Aorta (tissue), 5 donors: Measurements from ENCODE around the gene P2RX5. TPM values are rescaled to one million over a fixed set of nuclear protein-coding genes. Genes with fewer than 3 reads are reported as not detected.

Experiments used
- ATAC-seq: fragments of 200-7000 bp; cut with Tn5 transposase; one replicate; pipeline ENCODE4 v1.9.1; 2022; ENCODE audit warnings: moderate library complexity; ENCODE audit not compliant: low FRiP score
- DNase-seq, 2 donors: peaks; one replicate each; pipeline ENCODE4 v3.0.0-alpha.2; 2020
- H3K27ac ChIP-seq, 2 donors: one replicate each; pipeline ENCODE4 v1.5.1; 2013; ENCODE audit warnings: low read length in 2 of 2, mild to moderate bottlenecking in 2 of 2, moderate library complexity in 2 of 2, control low read depth in 1 of 2, inconsistent platforms in 1 of 2, low read depth in 1 of 2
- H3K27me3 ChIP-seq, 2 donors: one replicate each; pipeline ENCODE4 v1.6.1; 2013; ENCODE audit warnings: control low read depth in 1 of 2, low read length in 1 of 2, mild to moderate bottlenecking in 1 of 2, moderate library complexity in 1 of 2; ENCODE audit not compliant: insufficient read depth in 2 of 2, control insufficient read depth in 1 of 2
- H3K36me3 ChIP-seq, 2 donors: one replicate each; pipeline ENCODE4 v1.6.1; 2013; ENCODE audit warnings: control low read depth in 1 of 2, low read length in 1 of 2, mild to moderate bottlenecking in 1 of 2; ENCODE audit not compliant: insufficient read depth in 2 of 2, control insufficient read depth in 1 of 2
- H3K4me1 ChIP-seq, 2 donors: one replicate each; pipeline ENCODE4 v1.6.1; 2013; ENCODE audit warnings: low read length in 2 of 2, control low read depth in 1 of 2, mild to moderate bottlenecking in 1 of 2, moderate library complexity in 1 of 2; ENCODE audit not compliant: insufficient read depth in 2 of 2, control insufficient read depth in 1 of 2
- H3K4me3 ChIP-seq, 2 donors: one replicate each; pipeline ENCODE4 v1.5.1; 2013; ENCODE audit warnings: low read length in 2 of 2, control low read depth in 1 of 2, mild to moderate bottlenecking in 1 of 2
- H3K9me3 ChIP-seq: one replicate; pipeline ENCODE4 v1.6.1; 2013; ENCODE audit warnings: mild to moderate bottlenecking, low read length; ENCODE audit not compliant: control insufficient read depth
- WGBS, 2 donors: extraction: QIAGEN DNeasy Blood & Tissue Kit; methylation state at CpG; one replicate each; pipeline ENCODE4 v1.1.7; 2013; 5-methylcytosine and 5-hydroxymethylcytosine counted together
- intact Hi-C, 2 donors: fragments of 100-400 bp; cut with DNase I; formaldehyde crosslinking; loops; one replicate each; pipeline versions ENCODE4 v1.14.2 to v1.15.0; 2022
- polyA plus RNA-seq, 2 donors: library from polyadenylated mRNA; stranded (reverse); fragments of 200-250 nt; gene quantifications; one replicate each; pipeline ENCODE4 v1.2.3, GENCODE V29; 2013
- total RNA-seq, 2 donors: library from RNA; stranded (reverse); fragmentation: NEBNext Ultra II Directional; extraction: Animal tissue kit (Norgen Biotek cat#: 25700); gene quantifications; one replicate each; pipeline ENCODE4 v1.2.1, GENCODE V29; 2021
- donor health status: healthy with polysubstance abuse.
- donor health status: Bipolar disorder and iron deficiency.
- donor health status: DM: no; HTN: no; CAD: no.
- donor health status: DM: no; HTN: no; CAD: no.
- donor health status: DM: yes; HTN: yes; CAD: no.

Gene P2RX5
- total and polyA plus RNA-seq, 4 donors = 0.61 to 4.9 (median 1.2) TPM

DNA sequence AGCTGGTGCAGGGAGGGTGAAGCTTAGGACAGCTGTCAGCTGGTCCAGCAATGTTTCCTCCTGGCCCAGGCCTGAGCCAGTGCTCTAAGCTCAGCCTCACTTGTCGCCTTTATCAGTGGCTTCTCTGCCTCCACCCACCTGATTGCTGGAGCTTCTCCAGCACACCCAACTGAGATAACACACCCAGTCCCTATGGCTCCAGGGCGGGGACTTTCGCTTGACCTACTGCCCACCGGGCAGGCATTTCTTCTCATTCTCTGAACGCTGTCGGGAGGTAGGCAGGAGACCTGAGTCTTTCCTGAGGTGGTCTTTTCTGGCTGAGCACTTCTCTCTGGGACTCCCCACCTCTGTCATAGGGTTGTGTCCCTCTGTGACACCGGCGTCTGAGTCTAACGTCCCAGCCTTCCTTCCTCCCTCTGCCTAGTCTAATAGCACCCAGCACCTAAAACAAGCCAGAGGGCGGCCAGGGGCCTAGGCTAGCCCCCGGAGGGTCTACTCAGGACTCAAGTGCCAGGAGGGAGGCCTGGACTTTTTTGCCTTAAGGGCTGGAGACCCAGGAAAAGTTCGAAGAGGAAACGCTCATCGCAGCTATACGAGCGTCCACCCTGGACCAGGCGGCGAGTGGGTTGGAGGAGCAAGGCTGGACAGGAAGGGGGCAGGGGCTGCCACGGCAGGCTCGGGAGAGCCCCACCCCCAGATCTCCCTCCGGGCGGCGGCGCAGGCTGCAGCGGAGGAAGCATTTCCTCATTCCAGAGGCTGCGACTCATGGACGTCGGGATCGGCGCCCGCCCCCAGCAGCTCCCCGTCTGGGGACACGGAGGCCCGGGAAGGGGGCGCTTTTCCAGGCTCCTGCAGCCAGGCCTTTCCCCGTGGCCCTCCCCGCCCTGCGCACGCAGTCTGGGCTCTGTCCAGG lies 28.3 kb downstream of the P2RX5 start:
- ATAC-seq = peak; percentile 94

GRCh38 chr17:3666516-3666915 lies 29.4 kb downstream of the P2RX5 start:
- ATAC-seq = no peak
- Histone ChIP-seq H3K27ac (peak overlapping the region in 1 of 2 donors; percentile 4), H3K4me1 (peaks cover 0 to 2% of the 10 kb centered on the region in 2 donors), H3K27me3 (no peaks in the 10 kb centered on the region), H3K9me3 (no peaks in the 10 kb centered on the region), H3K36me3 (no peaks in the 10 kb centered on the region), H3K4me3 (no peak overlapping the region)
- intact Hi-C loops = loop anchor here in 1 of 2 donors (5.0 kb wide), 1 partner anchor 56 kb away; the partner anchor contains the start of gene HASPIN
- WGBS, 2 donors = 68 to 75% methylated on average over 6 of the region's 6 CpGs
- DNase-seq = no peak

More for the DNA sequence above, 28.3 kb downstream of the P2RX5 start:
- H3K27me3 ChIP-seq = no peaks in the 10 kb centered on the region
- peak overlapping the region; percentile 70 to 73 for H3K4me3 ChIP-seq
- intact Hi-C loops = loop anchor here in 1 of 2 donors (1.0 to 5.0 kb wide), 3 partner anchors 7 to 55 kb away; partner anchors contain the start of genes CTNS, HASPIN and SHPK
- H3K9me3 ChIP-seq = no peaks in the 10 kb centered on the region
- H3K27ac ChIP-seq = peak overlapping the region; percentile 92 to 96
- peak; percentile 93 to 97 for DNase-seq
- H3K36me3 ChIP-seq = no peaks in the 10 kb centered on the region
- WGBS, 2 donors = 1 to 2% methylated on average over 28 to 39 of the region's 39 CpGs
- H3K4me1 ChIP-seq = peaks cover 0 to 2% of the 10 kb centered on the region in 2 donors

GRCh38 chr17:3665834-3666233 lies 30.1 kb downstream of the P2RX5 start:
- 53 to 54% methylated on average over 5 of the region's 5 CpGs for WGBS, 2 donors

GRCh38 chr17:3663102-3664011 lies 32.6 kb downstream of the P2RX5 start:
- intact Hi-C loops = no loop called here
- DNase-seq (no peak), ATAC-seq (no peak)
- Histone ChIP-seq H3K27ac (no peak overlapping the region), H3K4me1 (no peaks in the 10 kb centered on the region), H3K36me3 (no peaks in the 10 kb centered on the region), H3K4me3 (no peak overlapping the region), H3K27me3 (no peaks in the 10 kb centered on the region), H3K9me3 (no peaks in the 10 kb centered on the region)
- WGBS, 2 donors = 85 to 88% methylated on average over 33 of the region's 33 CpGs

More at GRCh38 chr17:3665834-3666233, 30.1 kb downstream of the P2RX5 start:
- ATAC-seq (no peak), DNase-seq (no peak)
- no peak overlapping the region for H3K27ac ChIP-seq
- no peaks in the 10 kb centered on the region for H3K27me3 ChIP-seq
- H3K36me3 ChIP-seq = no peaks in the 10 kb centered on the region
- intact Hi-C loops = loop anchor here in 1 of 2 donors (5.0 kb wide), 1 partner anchor 56 kb away; the partner anchor contains the start of gene HASPIN
- H3K9me3 ChIP-seq = no peaks in the 10 kb centered on the region
- H3K4me3 ChIP-seq = no peak overlapping the region
- H3K4me1 ChIP-seq = peaks cover 0 to 2% of the 10 kb centered on the region in 2 donors

DNA sequence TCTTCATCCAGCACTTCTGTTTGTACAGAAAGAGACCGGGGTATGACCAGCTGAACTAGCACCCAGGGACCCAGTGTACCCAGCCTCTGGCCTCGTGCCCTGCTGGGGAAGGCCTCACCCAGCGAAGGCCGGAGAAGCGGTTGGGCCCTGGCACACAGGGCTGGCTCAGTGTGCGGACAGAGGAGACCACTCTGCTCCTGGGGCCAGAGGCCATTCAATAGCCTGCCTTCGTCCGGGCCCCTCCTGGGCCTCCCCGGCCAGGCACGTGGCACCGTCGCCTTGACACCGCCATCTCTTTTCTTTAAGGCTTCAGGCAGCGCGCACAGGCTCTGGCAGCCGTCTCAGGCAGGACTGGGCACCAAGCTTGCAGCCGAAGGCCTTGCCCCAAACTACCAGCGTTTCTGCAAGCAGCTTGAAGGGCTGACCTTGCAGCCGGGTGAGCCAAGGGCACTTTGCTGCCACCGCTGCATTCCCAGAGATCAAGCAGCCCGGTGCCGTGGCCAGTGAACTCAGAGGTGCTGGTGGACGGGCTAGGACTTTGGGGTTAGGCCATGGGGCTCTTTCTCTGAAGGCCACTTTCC lies 35.6 kb downstream of the P2RX5 start:
- DNase-seq (no peak), ATAC-seq (peak; percentile 5)
- Histone ChIP-seq H3K4me1 (no peaks in the 10 kb centered on the region), H3K36me3 (no peaks in the 10 kb centered on the region), H3K27ac (peak overlapping the region in 1 of 2 donors; percentile 89), H3K27me3 (no peaks in the 10 kb centered on the region), H3K4me3 (no peak overlapping the region), H3K9me3 (no peaks in the 10 kb centered on the region)
- intact Hi-C loops = loop anchor here in 1 of 2 donors (1.0 kb wide), 1 partner anchor 8 kb away; the partner anchor contains the start of genes EMC6 and TAX1BP3
- WGBS, 2 donors = 43 to 52% methylated on average over 23 of the region's 23 CpGs

DNA sequence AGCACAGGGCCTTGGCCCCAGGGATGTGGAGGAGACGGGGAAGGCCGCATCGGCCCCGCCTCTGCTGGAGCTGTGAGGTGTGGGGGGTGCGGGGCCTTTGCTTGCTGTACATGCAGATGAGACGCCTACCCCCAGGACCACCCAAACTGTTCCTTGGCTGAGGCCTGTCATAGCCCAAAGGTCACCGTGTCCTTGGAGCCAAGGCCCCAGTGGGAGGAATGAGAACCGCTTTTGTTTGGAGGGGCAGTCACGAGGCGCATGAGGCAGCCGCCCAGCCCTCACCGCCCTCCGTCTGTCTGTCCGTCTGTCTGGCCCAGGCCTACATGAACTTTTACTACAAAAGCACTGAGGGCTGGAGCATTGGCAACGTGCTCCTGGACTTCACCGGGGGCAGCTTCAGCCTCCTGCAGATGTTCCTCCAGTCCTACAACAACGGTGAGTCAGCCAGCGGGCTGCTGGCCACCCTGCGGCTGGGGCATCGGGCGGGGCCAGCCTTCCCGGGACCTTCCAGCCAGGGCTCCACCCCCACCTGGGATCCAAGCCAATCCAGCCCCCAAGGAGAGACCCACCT lies 36.3 kb downstream of the P2RX5 start:
- intact Hi-C loops = loop anchor here in 1 of 2 donors (1.0 kb wide), 1 partner anchor 9 kb away; the partner anchor contains the start of genes EMC6 and TAX1BP3
- H3K27ac ChIP-seq = peak overlapping the region in 1 of 2 donors; percentile 89
- 17 to 25% methylated on average over 22 of the region's 22 CpGs for WGBS, 2 donors
- H3K36me3 ChIP-seq = no peaks in the 10 kb centered on the region
- no peaks in the 10 kb centered on the region for H3K4me1 ChIP-seq
- no peaks in the 10 kb centered on the region for H3K9me3 ChIP-seq
- no peaks in the 10 kb centered on the region for H3K27me3 ChIP-seq
- peak; percentile 92 to 93 for DNase-seq
- H3K4me3 ChIP-seq = no peak overlapping the region
- peak; percentile 74 for ATAC-seq

DNA sequence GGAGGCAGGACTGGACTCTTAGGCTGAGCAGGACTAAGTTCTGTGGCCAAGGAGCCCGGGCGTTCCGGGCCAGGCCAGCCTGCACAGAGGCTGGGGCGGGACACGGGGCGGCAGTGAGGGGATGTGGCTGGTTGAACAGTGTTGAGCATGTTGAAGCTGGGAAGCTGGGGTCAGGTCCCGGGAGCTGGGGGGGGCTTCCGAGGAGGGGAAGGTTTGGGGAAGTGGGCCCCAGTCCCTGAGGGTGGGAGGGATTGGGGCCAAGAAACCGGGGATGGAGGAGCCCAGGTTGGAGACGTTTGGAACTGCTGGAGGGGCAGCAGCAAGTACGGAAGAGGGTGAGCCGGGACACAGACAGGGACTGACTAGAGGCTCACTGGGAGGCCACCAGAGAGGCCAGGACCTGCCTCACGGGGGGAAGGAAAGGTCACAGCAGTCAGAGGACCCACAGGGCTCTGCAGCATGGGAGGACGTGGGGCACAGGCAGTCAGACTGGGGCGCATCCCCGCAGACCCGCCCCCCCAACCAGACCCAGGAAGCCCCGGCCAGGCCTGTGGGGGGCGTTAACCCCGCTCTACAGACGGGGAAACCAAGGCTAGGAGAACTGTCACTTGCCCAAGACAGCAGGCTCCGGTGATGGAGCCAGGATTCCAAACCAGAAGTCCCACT lies 37.0 kb downstream of the P2RX5 start:
- 66 to 68% methylated on average over 21 to 22 of the region's 22 CpGs for WGBS, 2 donors
- intact Hi-C loops = no loop called here
- Histone ChIP-seq H3K9me3 (no peaks in the 10 kb centered on the region), H3K27ac (peak overlapping the region in 1 of 2 donors; percentile 89), H3K4me3 (no peak overlapping the region), H3K36me3 (no peaks in the 10 kb centered on the region), H3K27me3 (no peaks in the 10 kb centered on the region), H3K4me1 (no peaks in the 10 kb centered on the region)
- DNase-seq (no peak), ATAC-seq (peak; percentile 42)
